ENCODE results near the gene ZNF8.

GRCh38 chr19:58338825-58339558, 60.2 kb downstream of the ZNF8 start:
- 0 out of 6 replicates have a peak, but pooled peaks of 1 of the 3 experiments have one; percentile 0 for TF ChIP-seq CTCF (IDR thresholded peaks at IDR 0.05 in 2 of 3, conservative IDR thresholded peaks at IDR 0.05 in 1 of 3; ENCODE audit: control insufficient read depth in 2 of 3, extremely low read depth in 1 of 3, insufficient read depth in 1 of 3, low read depth in 3 of 3, low read length in 3 of 3)
- no peak for TF ChIP-seq TCF7 (IDR thresholded peaks at IDR 0.05; ENCODE audit: borderline replicate concordance)
- TF ChIP-seq ESRRA (IDR thresholded peaks at IDR 0.05; ENCODE audit: low read length), result no peak
- no peak for TF ChIP-seq JUNB (IDR thresholded peaks at IDR 0.05)
- TF ChIP-seq, protein P1, sequence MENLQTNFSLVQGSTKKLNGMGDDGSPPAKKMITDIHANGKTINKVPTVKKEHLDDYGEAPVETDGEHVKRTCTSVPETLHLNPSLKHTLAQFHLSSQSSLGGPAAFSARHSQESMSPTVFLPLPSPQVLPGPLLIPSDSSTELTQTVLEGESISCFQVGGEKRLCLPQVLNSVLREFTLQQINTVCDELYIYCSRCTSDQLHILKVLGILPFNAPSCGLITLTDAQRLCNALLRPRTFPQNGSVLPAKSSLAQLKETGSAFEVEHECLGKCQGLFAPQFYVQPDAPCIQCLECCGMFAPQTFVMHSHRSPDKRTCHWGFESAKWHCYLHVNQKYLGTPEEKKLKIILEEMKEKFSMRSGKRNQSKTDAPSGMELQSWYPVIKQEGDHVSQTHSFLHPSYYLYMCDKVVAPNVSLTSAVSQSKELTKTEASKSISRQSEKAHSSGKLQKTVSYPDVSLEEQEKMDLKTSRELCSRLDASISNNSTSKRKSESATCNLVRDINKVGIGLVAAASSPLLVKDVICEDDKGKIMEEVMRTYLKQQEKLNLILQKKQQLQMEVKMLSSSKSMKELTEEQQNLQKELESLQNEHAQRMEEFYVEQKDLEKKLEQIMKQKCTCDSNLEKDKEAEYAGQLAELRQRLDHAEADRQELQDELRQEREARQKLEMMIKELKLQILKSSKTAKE (IDR thresholded peaks at IDR 0.05; ENCODE audit: low read depth, poor library complexity, severe bottlenecking), result no peak
- TF ChIP-seq, protein P2, sequence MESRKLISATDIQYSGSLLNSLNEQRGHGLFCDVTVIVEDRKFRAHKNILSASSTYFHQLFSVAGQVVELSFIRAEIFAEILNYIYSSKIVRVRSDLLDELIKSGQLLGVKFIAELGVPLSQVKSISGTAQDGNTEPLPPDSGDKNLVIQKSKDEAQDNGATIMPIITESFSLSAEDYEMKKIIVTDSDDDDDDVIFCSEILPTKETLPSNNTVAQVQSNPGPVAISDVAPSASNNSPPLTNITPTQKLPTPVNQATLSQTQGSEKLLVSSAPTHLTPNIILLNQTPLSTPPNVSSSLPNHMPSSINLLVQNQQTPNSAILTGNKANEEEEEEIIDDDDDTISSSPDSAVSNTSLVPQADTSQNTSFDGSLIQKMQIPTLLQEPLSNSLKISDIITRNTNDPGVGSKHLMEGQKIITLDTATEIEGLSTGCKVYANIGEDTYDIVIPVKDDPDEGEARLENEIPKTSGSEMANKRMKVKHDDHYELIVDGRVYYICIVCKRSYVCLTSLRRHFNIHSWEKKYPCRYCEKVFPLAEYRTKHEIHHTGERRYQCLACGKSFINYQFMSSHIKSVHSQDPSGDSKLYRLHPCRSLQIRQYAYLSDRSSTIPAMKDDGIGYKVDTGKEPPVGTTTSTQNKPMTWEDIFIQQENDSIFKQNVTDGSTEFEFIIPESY (IDR thresholded peaks at IDR 0.05), result no peak
- TF ChIP-seq, protein P3, sequence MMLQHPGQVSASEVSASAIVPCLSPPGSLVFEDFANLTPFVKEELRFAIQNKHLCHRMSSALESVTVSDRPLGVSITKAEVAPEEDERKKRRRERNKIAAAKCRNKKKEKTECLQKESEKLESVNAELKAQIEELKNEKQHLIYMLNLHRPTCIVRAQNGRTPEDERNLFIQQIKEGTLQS (IDR thresholded peaks at IDR 0.05; ENCODE audit: borderline replicate concordance, extremely low read depth, low read depth, low read length), result no peak
- no peak for TF ChIP-seq ZNF384 (IDR thresholded peaks at IDR 0.05; ENCODE audit: borderline replicate concordance, low read depth, low read length)
- TF ChIP-seq SMC3 (IDR thresholded peaks at IDR 0.05; ENCODE audit: borderline replicate concordance, low read length), result no peak
- TF ChIP-seq HDAC2 (IDR thresholded peaks at IDR 0.05), result no peak

All from GM12878 (cell line).